SW480 (cell line): ENCODE results near the gene LTO1.

Source experiments
- DNase-seq: peaks from one replicate; pipeline ENCODE4 v3.0.0-alpha.2; 2016; ENCODE audit warnings: low spot score

LTO1 gene

DNA sequence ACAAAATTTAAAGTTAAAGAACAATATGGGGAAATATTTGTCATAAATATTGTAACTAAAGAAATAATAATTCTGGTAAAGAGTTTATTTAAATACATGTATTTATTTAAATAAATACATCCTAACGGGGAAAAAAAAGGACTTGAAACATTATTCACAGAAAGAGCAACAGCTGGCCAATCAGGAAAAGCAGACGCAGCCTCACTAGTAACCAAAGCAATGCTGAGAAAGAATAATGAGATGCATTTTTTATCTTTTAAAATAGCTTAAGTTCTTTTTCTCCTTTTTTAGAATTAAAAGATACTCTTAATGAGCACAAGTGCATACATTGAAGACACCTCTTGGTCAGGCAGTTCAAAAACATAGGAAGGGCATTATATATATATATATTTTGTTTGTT lies 2.6 kb upstream of the LTO1 start:
- no peak for DNase-seq

DNA sequence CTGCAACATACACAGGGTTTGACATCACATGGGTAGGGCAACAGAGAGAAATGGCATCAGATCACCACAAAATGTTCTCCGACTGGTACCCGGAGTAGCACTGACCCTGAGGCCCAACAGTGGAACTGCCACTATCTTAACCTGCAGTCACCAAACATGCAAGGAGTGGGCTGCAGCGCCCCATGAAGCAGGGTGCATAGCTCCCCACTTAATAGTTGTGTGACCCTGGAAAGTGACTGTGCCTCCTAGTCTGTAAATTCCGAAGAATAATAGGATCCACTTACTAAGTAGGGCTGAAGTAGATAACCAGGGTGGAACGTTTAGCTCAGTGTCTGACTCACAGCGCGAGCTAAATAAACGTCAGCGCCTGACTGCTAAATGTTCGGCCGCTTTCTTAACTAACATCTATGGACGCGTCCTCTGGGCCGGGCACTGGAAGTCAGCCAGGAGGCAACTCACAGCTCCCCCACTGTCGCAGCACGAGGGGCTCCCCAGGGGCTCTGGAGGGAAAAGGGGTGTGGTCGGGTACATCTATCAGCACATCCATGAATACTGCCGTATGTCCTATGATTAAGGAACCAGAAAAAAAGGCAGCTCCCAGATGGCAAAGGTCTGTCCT lies 777 bp downstream of the LTO1 start:
- no peak for DNase-seq

DNA sequence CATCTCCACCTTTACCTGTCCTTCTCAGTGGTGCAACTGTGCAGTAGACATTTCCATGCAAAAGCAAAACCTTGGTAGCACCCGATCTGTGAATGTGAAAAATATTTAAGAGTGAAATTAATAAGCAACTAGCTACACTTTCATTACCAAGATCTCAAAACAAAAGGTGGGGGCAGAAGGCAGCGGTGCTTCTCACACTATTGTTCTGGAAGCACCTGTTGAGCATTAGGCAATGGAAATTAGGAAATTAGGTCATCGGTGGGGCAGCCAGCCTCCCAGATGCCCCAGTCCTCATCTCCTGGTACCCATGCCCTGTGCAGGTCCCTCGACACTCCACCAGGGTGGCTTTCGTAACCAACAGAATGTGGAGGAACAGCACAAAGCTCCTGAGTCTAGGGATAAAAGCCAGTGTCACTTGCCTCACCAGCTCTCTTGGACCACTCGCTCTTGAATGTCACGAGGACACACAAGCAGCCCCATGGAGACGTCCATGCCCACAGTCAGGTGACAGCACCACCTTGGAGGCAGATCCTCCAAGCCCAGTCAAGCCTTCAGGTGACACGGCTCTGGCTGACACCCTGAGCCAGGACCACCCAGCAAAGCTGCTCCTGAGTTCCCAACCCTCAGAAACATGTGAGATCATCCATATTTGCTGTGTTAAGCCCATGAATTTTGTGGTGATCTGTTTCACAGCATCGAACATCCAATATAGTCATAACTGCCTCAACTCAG lies 3.3 kb downstream of the LTO1 start:
- no peak for DNase-seq

DNA sequence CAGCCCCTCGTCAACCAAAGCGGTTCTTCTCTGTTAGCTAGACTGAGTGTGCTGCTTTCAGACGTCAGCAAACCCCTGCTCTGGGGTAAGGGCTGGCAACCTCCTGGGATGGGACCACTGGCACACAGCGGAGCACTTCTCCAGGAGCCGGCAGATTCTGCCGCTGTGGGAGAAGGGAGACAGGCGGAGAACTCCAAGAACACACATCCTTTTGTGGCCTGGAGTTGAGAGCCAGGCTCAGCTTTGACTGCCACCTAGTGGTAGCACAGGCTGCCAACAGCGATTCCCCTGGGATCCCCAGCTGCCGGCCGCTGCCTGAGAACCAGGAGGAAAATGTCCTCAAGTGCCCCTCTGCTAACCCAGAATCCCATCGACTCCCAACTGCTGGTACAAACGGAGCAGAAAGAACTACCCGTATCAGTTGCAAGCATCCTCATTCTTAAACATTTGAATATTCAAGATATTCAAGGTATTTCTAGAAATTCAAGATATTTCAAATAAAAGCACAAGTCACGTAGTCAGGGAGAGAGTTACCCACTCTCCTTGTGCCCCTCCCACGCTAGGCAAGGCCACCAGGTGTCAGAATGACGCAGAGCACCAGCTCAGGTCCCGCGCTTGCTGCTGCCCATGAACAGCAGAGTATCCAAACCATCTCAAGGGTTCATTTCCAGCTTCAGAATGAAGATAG lies 4.9 kb downstream of the LTO1 start:
- peak; percentile 82 for DNase-seq

DNA sequence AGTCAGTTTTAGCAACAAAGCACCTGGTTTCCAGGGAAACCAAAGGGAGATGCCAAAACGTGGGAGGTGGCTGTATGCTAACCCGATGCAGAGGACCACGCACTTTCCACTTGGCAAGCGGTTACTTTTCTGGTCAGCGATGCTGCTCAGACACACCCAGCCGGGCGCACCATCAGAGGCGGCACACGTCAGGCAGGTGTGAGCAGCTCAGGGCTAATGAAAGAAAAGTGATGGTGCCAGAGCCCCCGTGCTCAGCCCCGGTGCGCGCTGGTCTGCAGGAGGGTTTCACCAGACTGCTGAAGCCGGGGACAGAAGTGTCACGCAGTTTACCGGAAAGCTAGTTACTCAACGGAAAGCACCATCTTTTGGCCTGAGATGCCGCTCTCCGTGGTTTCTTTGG lies 5.7 kb downstream of the LTO1 start:
- DNase-seq = no peak

DNA sequence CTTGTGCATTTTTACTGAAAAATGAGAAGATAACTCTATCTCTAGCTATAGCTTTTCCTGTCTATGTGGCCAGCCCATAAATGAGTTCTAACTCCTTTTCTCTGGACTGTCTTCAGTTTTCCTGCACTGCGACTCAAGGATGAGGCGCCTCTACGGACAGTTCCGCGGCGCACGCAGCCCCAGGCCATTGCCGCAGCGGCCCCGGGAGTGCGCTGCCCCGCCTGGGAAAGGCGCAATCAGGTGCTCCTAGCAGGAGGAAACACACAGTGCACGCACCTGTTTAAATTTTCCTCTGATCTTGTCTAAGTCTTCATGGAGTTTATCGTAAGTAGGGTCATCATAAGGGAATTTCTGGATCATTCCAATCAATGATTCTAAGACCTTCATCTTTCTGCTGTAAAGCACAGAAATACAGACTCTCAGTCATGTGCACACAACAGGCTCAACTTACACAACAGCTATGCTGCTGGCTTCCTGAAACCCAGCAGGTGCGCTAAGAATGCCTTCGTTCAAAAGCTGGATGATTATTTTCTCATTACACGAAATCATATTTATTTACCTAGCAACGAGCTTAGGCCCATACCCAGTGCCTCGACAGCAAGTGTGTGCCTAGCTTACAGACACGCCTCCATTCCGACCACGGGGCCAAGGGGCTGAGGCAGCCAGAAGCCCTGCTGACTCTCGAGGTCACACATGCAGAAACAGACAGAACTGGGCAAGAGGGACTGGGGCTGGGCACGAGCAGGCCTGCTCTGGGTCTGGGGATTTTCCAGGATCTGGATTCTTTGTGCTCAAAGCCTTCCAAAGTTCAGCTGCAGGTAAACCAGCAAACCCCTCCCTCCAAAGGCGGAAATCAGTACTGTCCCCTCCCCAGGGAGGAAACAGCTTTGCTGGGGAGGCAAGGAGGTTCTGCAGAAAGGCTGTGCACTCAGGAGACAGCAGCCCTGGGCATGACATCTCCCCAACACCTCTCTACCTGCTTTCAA lies 7.2 kb downstream of the LTO1 start:
- DNase-seq = no peak

DNA sequence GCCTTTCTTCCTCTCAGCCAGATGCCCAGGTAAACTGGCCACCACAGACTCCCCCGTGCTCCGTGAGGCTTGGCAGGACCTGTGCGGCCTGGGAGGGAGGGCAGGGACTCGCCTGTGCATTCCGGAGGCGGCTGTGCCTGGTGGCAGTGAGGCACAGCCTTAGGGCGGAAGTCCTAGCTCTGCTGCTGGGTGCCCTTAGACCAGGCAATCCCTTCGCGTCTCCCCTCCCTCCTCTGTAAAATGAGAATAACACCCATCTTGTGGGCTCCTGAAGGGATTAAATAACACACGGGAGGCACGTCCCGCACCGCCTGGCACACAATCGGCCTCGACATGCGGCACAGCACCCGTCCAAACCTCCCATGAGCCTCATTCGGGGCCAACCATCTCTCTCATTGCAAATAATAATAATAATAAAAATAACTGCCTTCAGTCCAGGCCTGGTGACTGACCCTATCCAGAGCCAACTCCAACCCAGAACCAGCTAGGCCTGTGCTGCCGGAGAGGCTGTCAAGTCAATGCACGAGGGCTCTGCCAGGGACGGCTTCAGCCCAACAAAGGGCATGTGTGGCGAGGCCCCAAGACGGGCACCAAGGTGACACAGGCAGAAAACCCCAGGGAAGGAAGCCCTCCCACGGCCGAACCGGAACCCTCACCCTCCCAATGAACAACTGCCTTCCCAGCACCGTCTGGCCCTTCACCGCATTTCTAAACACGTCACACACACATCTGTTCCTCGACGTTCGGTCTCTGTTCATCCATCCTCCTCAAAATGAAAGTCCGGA lies 8.2 kb downstream of the LTO1 start:
- DNase-seq = no peak

DNA sequence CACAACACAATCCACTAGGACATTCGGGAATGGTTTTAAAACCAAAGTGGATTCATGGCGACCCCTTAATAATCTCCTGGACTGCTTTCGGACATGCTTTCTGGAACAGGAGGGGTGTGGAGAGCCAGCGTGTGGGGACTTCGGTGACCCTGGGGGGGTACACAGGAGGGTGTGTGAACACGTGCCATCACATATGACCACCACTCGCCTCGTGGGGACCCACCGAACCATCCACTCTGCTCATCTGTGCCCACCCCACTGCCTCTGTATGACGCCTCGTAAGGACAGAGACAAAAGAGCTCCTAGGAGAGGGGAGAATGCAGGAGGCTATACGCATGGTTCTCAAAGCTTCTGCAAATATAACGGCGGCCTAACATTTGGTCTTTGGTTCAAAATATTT lies 8.9 kb downstream of the LTO1 start:
- no peak for DNase-seq

DNA sequence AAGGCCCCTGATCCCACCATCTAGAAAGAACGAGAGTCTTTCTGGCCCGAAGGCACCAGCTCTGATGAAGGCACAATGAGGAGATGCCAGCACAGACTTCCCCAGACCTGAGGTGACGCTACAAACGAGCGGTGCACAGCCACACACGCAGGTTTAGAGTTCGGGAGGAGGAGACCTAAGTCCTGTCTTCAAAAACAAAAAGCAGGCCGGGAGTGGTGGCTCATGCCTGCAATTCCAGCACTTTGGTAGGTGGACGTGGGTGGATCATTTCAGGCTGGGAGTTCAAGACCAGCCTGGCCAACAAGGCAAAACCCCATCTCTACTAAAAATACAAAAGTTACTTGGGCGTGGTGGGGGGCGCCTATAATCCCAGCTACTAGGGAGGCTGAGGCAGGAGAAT lies 9.5 kb downstream of the LTO1 start:
- DNase-seq = no peak

DNA sequence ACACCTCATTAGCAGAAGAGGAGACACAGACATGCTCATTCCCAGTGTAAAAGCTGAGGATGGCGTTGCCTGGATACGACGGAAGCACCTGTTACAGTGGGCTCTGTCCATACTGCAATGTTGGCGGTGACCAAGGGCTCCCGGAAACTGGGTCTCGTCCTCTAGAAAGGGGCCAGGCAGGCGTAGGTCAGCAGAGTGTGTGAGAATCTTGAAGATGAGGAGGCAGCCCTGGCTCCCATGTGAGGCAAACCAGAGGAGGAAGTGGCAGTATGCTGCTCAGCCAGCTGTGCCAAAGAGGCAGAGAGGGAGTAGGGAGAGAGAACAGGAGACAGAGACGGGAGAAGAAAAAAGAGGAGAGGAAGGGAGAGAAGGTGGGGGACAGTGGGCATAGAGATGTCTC lies 10.3 kb downstream of the LTO1 start:
- no peak for DNase-seq

DNA sequence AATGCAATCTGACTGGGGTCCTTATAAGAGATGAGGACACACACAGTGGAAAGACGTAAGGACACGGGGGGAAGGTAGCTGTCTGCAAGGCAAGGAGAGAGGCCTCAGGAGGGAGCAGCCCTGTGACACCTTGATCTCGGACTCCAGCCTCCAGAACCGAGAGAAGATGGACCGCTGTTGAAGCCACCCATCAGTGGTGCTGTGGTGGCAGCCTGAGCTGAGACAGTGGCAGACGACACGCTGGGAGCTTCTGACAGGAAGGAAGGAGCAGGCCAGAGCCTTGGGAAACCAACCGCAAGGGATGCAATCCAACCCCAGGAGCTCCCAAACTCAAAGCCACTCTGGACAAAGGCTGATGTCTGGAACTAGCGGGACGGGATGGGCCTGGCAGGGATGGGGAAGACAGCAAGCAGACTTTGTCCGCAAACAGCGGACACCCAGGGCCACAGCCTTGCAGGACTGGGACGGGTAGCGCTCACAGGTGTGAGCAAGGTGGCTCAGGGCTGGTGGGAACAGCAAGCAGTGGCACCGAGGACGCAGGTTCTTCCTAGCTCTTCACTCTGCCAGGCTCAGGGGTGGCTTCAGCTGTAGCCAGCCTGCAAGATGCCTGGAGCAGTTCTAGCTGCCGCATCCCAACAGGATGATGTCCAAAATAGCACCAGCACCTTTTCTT lies 10.9 kb downstream of the LTO1 start:
- no peak for DNase-seq

DNA sequence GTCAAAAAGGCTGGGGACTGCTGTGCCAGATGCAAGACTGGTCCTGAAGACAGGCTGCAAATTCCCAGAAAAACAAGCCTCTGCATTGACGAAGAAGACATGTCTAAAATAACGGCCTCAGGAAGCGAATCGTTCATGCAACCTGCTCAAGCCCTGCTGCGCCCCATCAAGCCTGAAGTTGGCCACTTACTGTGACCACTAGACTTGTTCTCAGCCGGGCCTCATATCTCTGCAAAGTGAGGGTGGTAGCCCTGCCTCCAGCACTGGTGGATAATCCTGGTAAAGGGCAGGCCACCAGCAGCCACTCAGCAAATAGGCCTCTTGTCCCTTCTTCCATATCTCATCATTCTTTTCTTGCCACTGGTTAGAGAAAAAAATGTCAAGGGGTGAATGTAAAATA lies 11.8 kb downstream of the LTO1 start:
- no peak for DNase-seq

DNA sequence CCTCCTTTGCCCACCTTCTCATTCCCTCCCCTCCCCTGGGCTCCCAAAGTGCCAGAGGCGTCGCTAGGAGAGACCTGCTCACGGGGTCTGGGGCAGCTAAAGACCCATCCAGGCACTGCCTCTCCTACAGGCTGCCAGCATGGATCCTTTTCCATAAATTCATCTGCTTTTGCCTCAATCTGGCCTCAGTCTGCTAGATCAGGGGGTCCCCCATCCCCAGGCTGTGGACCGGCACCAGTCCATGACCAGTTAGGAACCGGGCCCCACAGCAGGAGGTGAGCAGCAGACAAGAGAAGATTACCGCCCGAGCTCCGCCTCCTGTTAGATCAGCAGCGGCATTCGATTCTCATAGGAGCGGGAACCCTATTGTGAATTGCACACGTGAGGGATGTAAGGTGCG lies 12.3 kb downstream of the LTO1 start:
- no peak for DNase-seq

DNA sequence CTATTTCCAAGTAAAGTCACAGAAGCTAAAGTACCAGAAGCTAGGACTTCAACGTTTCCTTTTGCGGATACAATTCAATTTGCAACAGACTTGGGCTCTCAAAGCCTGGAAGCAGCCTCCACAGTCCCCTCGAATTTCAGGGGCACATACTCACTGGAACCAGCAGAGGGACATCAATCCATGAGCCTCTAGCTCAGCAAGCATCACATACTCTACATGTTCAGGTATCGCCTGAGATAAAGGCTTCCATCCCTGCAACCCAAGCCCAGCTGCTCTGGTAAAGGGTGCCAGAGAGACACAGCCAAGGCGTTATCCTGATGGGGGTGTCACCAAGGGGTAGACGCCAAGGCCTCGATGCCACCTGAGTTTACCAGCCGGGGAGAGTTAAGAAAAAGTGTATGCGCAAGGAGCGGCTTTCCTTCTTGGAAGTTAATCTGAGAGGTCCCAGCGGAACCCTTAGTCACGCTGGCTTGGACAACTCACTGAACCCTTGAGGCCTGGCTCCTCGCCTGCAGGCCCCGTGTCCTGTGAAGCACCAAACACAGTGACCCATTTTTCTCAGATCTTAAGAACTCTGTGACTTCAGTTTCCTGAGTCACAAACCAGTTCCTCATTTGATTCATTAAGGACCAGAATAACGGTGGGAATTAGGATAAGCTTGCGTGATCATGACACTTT lies 13.0 kb downstream of the LTO1 start:
- peak; percentile 30 for DNase-seq

DNA sequence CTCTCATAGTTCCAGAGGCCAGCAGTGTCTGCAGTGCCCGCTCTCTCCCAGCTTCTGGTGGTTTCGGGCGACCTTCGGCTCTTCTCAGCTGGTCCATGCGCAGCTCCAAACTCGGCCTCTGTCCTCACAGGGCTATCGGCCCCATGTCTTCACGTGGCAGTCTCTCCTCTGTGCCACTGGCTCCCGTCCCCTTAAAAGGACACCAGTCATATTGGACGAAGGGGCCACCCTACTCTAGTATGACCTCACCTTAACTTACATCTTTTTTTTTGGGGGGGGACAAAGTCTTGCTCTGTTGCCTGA lies 13.8 kb downstream of the LTO1 start:
- no peak for DNase-seq

DNA sequence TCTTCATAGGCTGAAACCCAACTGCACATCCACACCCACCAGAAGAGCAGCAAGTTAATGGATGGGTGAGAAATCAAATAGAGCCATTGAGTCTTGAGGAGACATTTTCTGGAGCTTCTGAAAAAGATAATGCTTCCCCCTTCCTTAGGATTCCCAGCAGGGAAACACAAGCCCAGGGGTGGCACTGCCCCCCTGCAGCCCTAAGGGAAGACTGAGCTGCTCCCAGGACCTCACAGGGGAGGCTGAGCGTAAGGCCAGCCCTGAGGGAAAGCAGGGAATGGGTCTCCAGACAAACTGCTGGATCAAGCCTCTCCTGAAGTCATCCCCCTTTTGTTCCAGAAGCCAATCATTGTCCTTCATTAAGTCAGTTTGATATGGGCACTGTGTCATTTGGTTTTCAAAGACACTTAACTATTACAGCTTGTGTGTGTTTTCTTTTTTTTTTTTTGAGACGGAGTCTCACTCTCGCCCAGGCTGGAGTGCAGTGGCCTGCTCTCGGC lies 15.1 kb downstream of the LTO1 start:
- DNase-seq = no peak

DNA sequence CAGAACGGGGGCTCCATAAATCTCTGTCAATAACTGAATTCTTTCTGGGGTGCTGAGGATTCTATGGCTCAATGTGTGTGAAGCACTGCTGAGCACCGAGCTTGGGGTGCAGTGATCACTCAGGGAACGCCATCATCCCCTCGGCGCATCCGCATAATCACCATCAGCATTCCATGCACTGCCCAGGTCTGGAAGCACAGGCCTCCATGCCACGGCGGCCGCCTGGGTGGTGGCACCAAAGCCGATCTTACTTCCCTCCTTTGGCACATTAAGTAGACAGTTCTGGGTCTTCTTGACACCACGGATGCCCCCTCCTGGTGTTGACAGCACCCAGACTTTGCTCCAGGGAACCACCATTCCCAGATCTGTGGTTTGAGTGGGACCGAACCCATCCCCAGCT lies 15.6 kb downstream of the LTO1 start:
- DNase-seq = no peak

DNA sequence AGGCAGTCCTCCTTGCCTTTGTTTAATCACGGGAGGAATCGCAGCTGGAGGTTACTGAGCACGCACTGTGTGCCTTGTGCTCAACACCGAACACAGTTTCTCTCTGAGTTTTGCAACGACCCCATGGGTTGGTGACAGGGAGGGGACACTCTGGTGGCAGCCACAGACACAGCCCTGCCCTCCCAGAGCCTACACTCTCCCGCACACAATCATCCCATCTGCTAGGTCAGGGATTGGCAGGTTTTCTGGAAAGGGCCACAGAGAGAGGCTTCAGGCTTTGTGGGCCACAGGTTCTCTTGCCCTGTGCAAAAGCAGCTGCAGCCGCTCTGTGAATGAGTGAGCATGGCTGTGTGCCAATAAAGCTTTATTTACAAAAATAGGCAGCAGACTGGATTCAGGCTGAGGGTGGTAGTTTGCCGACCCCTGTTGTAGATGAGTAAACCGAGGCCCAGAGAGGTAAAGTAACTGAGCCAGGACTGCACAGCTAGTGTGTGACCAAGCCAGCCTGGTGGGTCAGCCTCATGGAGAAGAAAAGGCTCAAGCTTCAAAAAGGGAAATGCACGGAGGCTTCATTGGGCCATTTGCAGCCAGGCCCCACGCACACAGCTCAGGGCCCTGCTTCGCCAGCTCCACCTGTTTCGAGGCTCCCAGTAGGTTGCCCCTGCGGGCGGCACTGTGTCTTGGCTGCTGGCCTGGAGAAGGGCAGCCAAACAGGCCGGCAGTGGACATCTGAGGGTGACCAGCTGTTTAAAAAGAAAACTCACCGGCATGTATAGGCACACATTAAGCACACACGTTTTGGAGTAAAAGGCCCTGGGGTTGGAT lies 16.3 kb downstream of the LTO1 start:
- DNase-seq = no peak

DNA sequence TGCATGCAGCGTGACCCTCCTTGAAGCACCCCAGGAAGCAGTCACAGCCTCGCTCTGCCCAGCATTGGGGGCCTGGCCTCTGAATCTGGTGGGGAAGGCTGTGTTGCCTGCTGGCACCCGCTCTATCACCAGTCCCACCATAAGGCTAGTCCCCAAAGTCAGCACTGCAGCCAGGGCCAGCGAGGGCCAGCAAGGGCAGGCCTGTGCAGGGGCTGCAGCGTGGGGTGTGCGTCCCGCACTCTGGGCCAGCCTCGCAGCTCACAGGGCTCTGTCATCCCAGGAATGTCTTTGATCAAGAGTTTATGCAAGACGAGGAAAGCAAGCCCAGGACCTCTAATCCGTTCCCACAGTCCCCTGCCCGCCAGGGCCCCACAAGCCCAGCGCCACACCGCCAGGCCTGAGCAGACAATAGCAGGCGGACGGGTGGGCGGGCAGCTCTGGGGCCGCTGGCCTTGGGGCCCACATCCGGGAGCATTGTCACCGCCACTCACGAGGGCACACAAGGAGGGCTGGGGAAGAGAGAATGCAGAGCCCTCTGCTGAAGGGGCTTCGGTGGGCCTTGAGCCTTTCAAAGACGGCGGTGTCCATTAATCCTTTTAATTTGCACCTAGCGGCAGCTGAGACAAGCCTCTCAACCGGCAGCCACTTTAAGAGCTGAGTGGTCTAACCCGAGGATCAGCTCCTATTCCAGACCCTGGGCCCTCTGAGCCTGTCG lies 17.1 kb downstream of the LTO1 start:
- DNase-seq = peak; percentile 94
